MM.1S (cell line): ENCODE measurements around the gene DDAH2.

Source experiments
- CTCF ChIP-seq: fragments of 300-600 bp; sonication (generic); IDR thresholded peaks from 2 replicates; pipeline ENCODE4 v1.5.1; 2016; ENCODE audit warnings: antibody characterized with exemption, low read length, mixed read lengths
- EZH2 ChIP-seq: fragments of 300-600 bp; sonication (generic); optimal IDR thresholded peaks from 2 replicates; pipeline ENCODE3; 2017; ENCODE audit warnings: low read depth, mild to moderate bottlenecking, antibody characterized with exemption, low read length, mixed read lengths

- TF ChIP-seq CTCF (no peak), EZH2 (no peak)
Observed at GRCh38 chr6:31717499-31718222, 11.4 kb downstream of the DDAH2 start.
